K562 (cell line): ENCODE data around the gene PKD1L1. TPM values are rescaled to one million over a fixed set of nuclear protein-coding genes. Genes with fewer than 3 reads are reported as not detected.
"Not testable (repeated sequence)": the region's sequence is repeated elsewhere in the genome, so short reads cannot be mapped to it uniquely, and the experiment has no call there.

ENCODE experiments used
- ATAC-seq: fragments of 200-7000 bp; cut with Tn5 transposase; 3 replicates; pipeline ENCODE4 v1.9.1; 2020; ENCODE audit warnings: moderate library complexity
- BruUV-seq: library from RNA; stranded (reverse); fragments of 400-500 nt; replicated peaks from 2 replicates; lab custom pipeline; 2021; lab: Mats Ljungman, UMichigan
- CTCF ChIA-PET: fragments of 300-600 bp; formaldehyde crosslinking; extraction: SDS; loops from one replicate; lab custom pipeline; 2021; ENCODE audit warnings: low intra/inter-chr PET ratio; lab: Yijun Ruan, JAX
- POLR2A ChIA-PET: fragments of 300-600, 350-650 bp; sonication (Branson Sonifier 250); formaldehyde crosslinking; extraction: SDS; loops from one replicate; lab custom pipeline; 2021; ENCODE audit warnings: antibody characterized with exemption, inconsistent platforms; lab: Yijun Ruan, JAX
- DNase-seq, 4 experiments: peaks; one replicate each; pipeline versions ENCODE4 v3.0.0 to v3.0.0-alpha.2; 2011 to 2018; ENCODE audit warnings: low spot score in 3 of 4, mixed read lengths in 3 of 4; ENCODE audit errors: extremely low read depth in 1 of 4
- FAIRE-seq: peaks from 2 replicates; lab custom pipeline; 2011; peaks lifted over from hg19 to GRCh38; lab: Jason Lieb, UNC
- H2AFZ ChIP-seq: 2 replicates; pipeline ENCODE4 v1.6.0; 2011; ENCODE audit warnings: low read depth, low read length, control low read depth, inconsistent platforms
- H3K27ac ChIP-seq: fragments of 200-600 bp; 3 replicates; pipeline ENCODE4 v1.8.0; 2011; ENCODE audit warnings: low read depth, mild to moderate bottlenecking, control low read depth, inconsistent platforms, low read length, moderate library complexity, mixed read lengths; ENCODE audit errors: extremely low read depth
- H3K27me3 ChIP-seq, 2 experiments: fragments of 300-600 bp in 1 of 2; 2 replicates in 1 of 2; 3 replicates in 1 of 2; pipeline versions ENCODE4 v1.6.0 to v1.8.0; 2011; ENCODE audit warnings: inconsistent platforms in 2 of 2, low read length in 2 of 2, mild to moderate bottlenecking in 1 of 2, mixed read lengths in 1 of 2, moderate library complexity in 1 of 2; ENCODE audit not compliant: control insufficient read depth in 2 of 2, insufficient read depth in 2 of 2
- H3K36me3 ChIP-seq: fragments of 300-600 bp; 3 replicates; pipeline ENCODE4 v1.8.0; 2011; ENCODE audit warnings: mild to moderate bottlenecking, low read length, inconsistent platforms; ENCODE audit not compliant: control insufficient read depth, insufficient read depth
- H3K4me1 ChIP-seq, 2 experiments: fragments of 200-600 bp in 1 of 2; replicated peaks in 1 of 2; 2 replicates in 1 of 2; 3 replicates in 1 of 2; pipeline versions ENCODE4 v1.5.1 to v1.8.0; 2011; ENCODE audit warnings: inconsistent platforms in 2 of 2, low read length in 2 of 2, mild to moderate bottlenecking in 1 of 2, mixed read lengths in 1 of 2, moderate library complexity in 1 of 2; ENCODE audit not compliant: control insufficient read depth in 2 of 2, insufficient read depth in 2 of 2
- H3K4me2 ChIP-seq: 2 replicates; pipeline ENCODE4 v1.6.1; 2011; ENCODE audit warnings: low read length, control low read depth, inconsistent platforms, mixed read lengths; ENCODE audit not compliant: insufficient read depth
- H3K4me3 ChIP-seq: fragments of 200-600 bp; sonication (generic), shearing (Covaris generic); 2 replicates; pipeline ENCODE4 v1.5.1; 2016; ENCODE audit warnings: control low read depth, inconsistent platforms
- H3K79me2 ChIP-seq: fragments of 200-600 bp; 3 replicates; pipeline ENCODE4 v1.8.0; 2011; ENCODE audit warnings: low read length, inconsistent platforms; ENCODE audit not compliant: control insufficient read depth, insufficient read depth
- H3K9ac ChIP-seq, 2 experiments: 2 replicates each; pipeline versions ENCODE4 v1.6.0 to v1.6.1; 2011; ENCODE audit warnings: low read depth in 2 of 2, low read length in 2 of 2, control low read depth in 1 of 2, inconsistent platforms in 1 of 2, mild to moderate bottlenecking in 1 of 2, mixed read lengths in 1 of 2; ENCODE audit not compliant: insufficient read depth in 1 of 2
- H3K9me1 ChIP-seq: one replicate; pipeline ENCODE4 v1.6.0; 2011; ENCODE audit warnings: inconsistent platforms, mild to moderate bottlenecking, low read length, moderate library complexity; ENCODE audit not compliant: control insufficient read depth, insufficient read depth
- H3K9me3 ChIP-seq: replicated peaks from 2 replicates; pipeline ENCODE4 v1.5.1; 2011; ENCODE audit warnings: low read depth, low read length, inconsistent platforms; ENCODE audit not compliant: control insufficient read depth, insufficient read depth
- H4K20me1 ChIP-seq: replicated peaks from 2 replicates; pipeline ENCODE4 v1.6.1; 2011; ENCODE audit warnings: low read length, inconsistent platforms, mixed read lengths; ENCODE audit not compliant: control insufficient read depth, insufficient read depth
- DMBX1 ChIP-seq: fragments of 250-450 bp; sonication (Bioruptor Pico); IDR thresholded peaks from 2 replicates; pipeline ENCODE4 v1.8.0; 2022; ENCODE audit warnings: inconsistent platforms, mild to moderate bottlenecking, moderate library complexity, borderline replicate concordance
- EP400 ChIP-seq: fragments of 450-650 bp; IDR thresholded peaks from 2 replicates; pipeline ENCODE4 v1.6.1; 2017; ENCODE audit warnings: antibody characterized with exemption, mild to moderate bottlenecking, moderate library complexity
- HIVEP1 ChIP-seq: fragments of 250-450 bp; sonication (Bioruptor Pico); IDR thresholded peaks from 2 replicates; pipeline ENCODE4 v1.4.0; 2020; ENCODE audit warnings: mild to moderate bottlenecking
- KLF13 ChIP-seq: fragments of 450-650 bp; IDR thresholded peaks from 2 replicates; pipeline ENCODE4 v1.6.1; 2016; ENCODE audit warnings: missing genetic modification characterization, low read depth, mild to moderate bottlenecking, missing compliant biosample characterization, moderate library complexity, borderline replicate concordance
- LCOR ChIP-seq: sonication (generic); formaldehyde crosslinking; IDR thresholded peaks from 2 replicates; pipeline ENCODE4 v1.8.0; 2022; ENCODE audit warnings: mild to moderate bottlenecking, missing genetic modification reagents
- MAX ChIP-seq: sonication (generic); formaldehyde crosslinking; IDR thresholded peaks from 2 replicates; pipeline ENCODE4 v1.9.0; 2022; ENCODE audit warnings: mild to moderate bottlenecking, missing genetic modification reagents
- NR2C1 ChIP-seq, 2 experiments: fragments of 450-650 bp; IDR thresholded peaks; 2 replicates each; pipeline ENCODE4 v1.6.1; 2017; ENCODE audit warnings: mild to moderate bottlenecking in 2 of 2, antibody characterized with exemption in 1 of 2, inconsistent platforms in 1 of 2, missing compliant biosample characterization in 1 of 2, missing genetic modification characterization in 1 of 2
- SMAD4 ChIP-seq: fragments of 250-450 bp; sonication (Bioruptor Pico); conservative IDR thresholded peaks from 2 replicates; pipeline ENCODE4 v1.8.0; 2021; ENCODE audit warnings: inconsistent platforms, mild to moderate bottlenecking, moderate library complexity
- ZFP91 ChIP-seq: sonication (generic); formaldehyde crosslinking; IDR thresholded peaks from 2 replicates; pipeline ENCODE4 v1.8.0; 2022; ENCODE audit warnings: mild to moderate bottlenecking, missing genetic modification reagents
- ZNF277 ChIP-seq: fragments of 250-450 bp; sonication (Bioruptor Pico); IDR thresholded peaks from 2 replicates; pipeline ENCODE4 v1.8.0; 2022; ENCODE audit warnings: inconsistent platforms, mild to moderate bottlenecking, moderate library complexity, borderline replicate concordance
- ZNF445 ChIP-seq: fragments of 250-450 bp; sonication (Bioruptor Pico); IDR thresholded peaks from 2 replicates; pipeline ENCODE4 v1.4.0; 2020; ENCODE audit warnings: low read depth, mild to moderate bottlenecking, moderate library complexity
- WGBS: fragments of 100-300 bp; shearing (Covaris generic); methylation state at CpG from one replicate; pipeline ENCODE4 v1.1.6; 2016; ENCODE audit warnings: low coverage, mixed read lengths; ENCODE audit not compliant: insufficient coverage; ENCODE audit errors: missing lambda C conversion rate; 5-methylcytosine and 5-hydroxymethylcytosine counted together
- in situ Hi-C: fragments of 300-500 bp; cut with MboI; formaldehyde crosslinking; loops from 4 replicates; pipeline ENCODE4 v1.15.0; 2018; ENCODE audit warnings: inconsistent platforms, mixed read lengths
- intact Hi-C: fragments of 100-400 bp; cut with micrococcal nuclease; formaldehyde crosslinking; loops from 2 replicates; pipeline ENCODE4 v1.14.2; 2022
- polyA plus RNA-seq, 8 experiments: library from polyadenylated mRNA; depleted of rRNA in 4 of 8; stranded (reverse) in 5 of 8; unstranded in 3 of 8; fragments of >200 nt; fragmentation: Nextera tagmentation in 2 of 8; fragmentation: Illumina TruSeq in 1 of 8; extraction: Ambion mirVana in 2 of 8; extraction: Trizol in 1 of 8; gene quantifications; 2 replicates each; pipeline versions ENCODE4 v1.2.1 to v1.2.3, GENCODE V29; 2011 to 2014; ENCODE audit warnings: inconsistent platforms in 1 of 8, missing spikeins in 1 of 8
- total RNA-seq, 7 experiments: library from RNA; depleted of rRNA in 6 of 7; stranded (reverse); fragments of >200 nt in 6 of 7; fragmentation: Illumina TruSeq in 2 of 7; extraction: Trizol in 2 of 7; gene quantifications; 2 replicates each; pipeline versions ENCODE4 v1.2.1 to v1.2.3, GENCODE V29; 2011 to 2021; ENCODE audit warnings: low replicate concordance in 1 of 7

PKD1L1 gene
- total and polyA plus RNA-seq, 9 of the 15 experiments (the other 6 are each of a cell fraction or from before 2014, with no cell fraction given), result 0.01 to 0.02 TPM; not detected in 7

GRCh38 chr7:47943676-47944474 is 4.4 kb downstream of the PKD1L1 start:
- Histone ChIP-seq H3K4me3 (no peak overlapping the region), H3K4me1 (no peaks in the 10 kb centered on the region; a peak in 1 of 5 replicates), H3K27me3 (peaks cover 7 to 34% of the 10 kb centered on the region in 2 experiments; a peak in 4 of 5 replicates), H3K79me2 (no peaks in the 10 kb centered on the region), H2AFZ (no peak overlapping the region), H4K20me1 (no peaks in the 10 kb centered on the region; the same call in none of the 2 replicates), H3K9me1 (no peaks in the 10 kb centered on the region), H3K4me2 (no peak overlapping the region), H3K27ac (no peak overlapping the region), H3K9me3 (no peaks in the 10 kb centered on the region), H3K36me3 (no peaks in the 10 kb centered on the region), H3K9ac (no peak overlapping the region)
- DNase-seq, result no peak
- CTCF ChIA-PET, result interaction anchor here (3.0 kb wide), 1 partner anchor 166 kb away, joined by 39 read pairs; no protein-coding TSS in a partner anchor
- POLR2A ChIA-PET, result no interaction called here
- TF ChIP-seq DMBX1 (CRISPR knock-in tag) (no peak), ZFP91 (CRISPR knock-in tag) (no peak), HIVEP1 (no peak), ZNF445 (CRISPR knock-in tag) (no peak), KLF13 (tag) (no peak), LCOR (no peak), NR2C1 (IDR thresholded peaks at IDR 0.05) (no peak), NR2C1 (tag; IDR thresholded peaks at IDR 0.05) (no peak), EP400 (no peak), SMAD4 (CRISPR knock-in tag) (no peak), ZNF277 (CRISPR knock-in tag) (no peak), MAX (CRISPR knock-in tag) (no peak)
- FAIRE-seq, result no peak
- in situ Hi-C loops, result loop anchor here (5.0 kb wide), 1 partner anchor 168 kb away; no protein-coding TSS in a partner anchor
- ATAC-seq, result no peak
- BruUV-seq, result no TSS peak
- intact Hi-C loops, result no loop called here
- WGBS, result 2% methylated on average over 8 of the region's 8 CpGs

GRCh38 chr7:47942651-47943050 is 5.6 kb downstream of the PKD1L1 start:
- BruUV-seq, H3K27ac ChIP-seq, H3K4me3 ChIP-seq, H3K9me1 ChIP-seq, H3K9ac ChIP-seq, H3K36me3 ChIP-seq, H2AFZ ChIP-seq, H3K9me3 ChIP-seq, FAIRE-seq, H3K4me1 ChIP-seq, H3K79me2 ChIP-seq, intact Hi-C loops, H3K4me2 ChIP-seq, H4K20me1 ChIP-seq, DNase-seq, CTCF ChIA-PET, ATAC-seq: not testable (repeated sequence)
- POLR2A ChIA-PET, result interaction anchor here (0.6 kb wide), 1 partner anchor 9 kb away, joined by 4 read pairs; no protein-coding TSS in a partner anchor
- in situ Hi-C loops, result loop anchor here (5.0 kb wide), 1 partner anchor 170 kb away; no protein-coding TSS in a partner anchor
- 15% methylated on average over 7 of the region's 10 CpGs for WGBS
- peaks cover 4 to 31% of the 10 kb centered on the region in 2 experiments; a peak in 3 of 5 replicates for H3K27me3 ChIP-seq
